HS-27A (cell line): ENCODE results near the gene SOX6.

ENCODE experiments used
- DNase-seq: peaks from one replicate; pipeline ENCODE4 v3.0.0-alpha.2; 2012; ENCODE audit warnings: low read depth, missing footprints

Gene SOX6

GRCh38 chr11:15957234-15957633 is 399.1 kb downstream of the SOX6 start:
- no peak for DNase-seq

- no peak for DNase-seq
Observed at GRCh38 chr11:15956302-15956701, 400.0 kb downstream of the SOX6 start.

- no peak for DNase-seq
Observed at GRCh38 chr11:15955595-15955994, 400.8 kb downstream of the SOX6 start.

- no peak for DNase-seq
Observed at GRCh38 chr11:15947681-15948648, 408.4 kb downstream of the SOX6 start.

- DNase-seq, result no peak
Observed at GRCh38 chr11:15945726-15946125, 410.6 kb downstream of the SOX6 start.

GRCh38 chr11:15944460-15944859 is 411.9 kb downstream of the SOX6 start:
- no peak for DNase-seq

- DNase-seq, result no peak
Observed at GRCh38 chr11:15943418-15944197, 412.7 kb downstream of the SOX6 start.

GRCh38 chr11:15942936-15943335 is 413.4 kb downstream of the SOX6 start:
- no peak for DNase-seq

GRCh38 chr11:15942126-15942525 is 414.2 kb downstream of the SOX6 start:
- DNase-seq, result no peak

GRCh38 chr11:15941206-15941770 is 415.1 kb downstream of the SOX6 start:
- no peak for DNase-seq

GRCh38 chr11:15940462-15941205 is 415.7 kb downstream of the SOX6 start:
- DNase-seq, result no peak

- no peak for DNase-seq
Observed at GRCh38 chr11:15938983-15939382, 417.4 kb downstream of the SOX6 start.

- no peak for DNase-seq
Observed at GRCh38 chr11:15938121-15938611, 418.2 kb downstream of the SOX6 start.

GRCh38 chr11:15937601-15938120 is 418.7 kb downstream of the SOX6 start:
- no peak for DNase-seq

GRCh38 chr11:15936011-15936410 is 420.3 kb downstream of the SOX6 start:
- DNase-seq, result no peak

GRCh38 chr11:15935373-15935772 is 421.0 kb downstream of the SOX6 start:
- no peak for DNase-seq

- no peak for DNase-seq
Observed at GRCh38 chr11:15933886-15934625, 422.3 kb downstream of the SOX6 start.

- DNase-seq, result no peak
Observed at GRCh38 chr11:15932417-15932816, 423.9 kb downstream of the SOX6 start.

- no peak for DNase-seq
Observed at GRCh38 chr11:15931497-15931896, 424.8 kb downstream of the SOX6 start.

- no peak for DNase-seq
Observed at GRCh38 chr11:15930442-15931025, 425.8 kb downstream of the SOX6 start.
